HG02938 (cell line): ENCODE results near the gene UBR3.
A peak's percentile ranks its signal among the peaks of the same experiment; 100 is the strongest.

Experiments
- ATAC-seq: cut with Tn5 transposase; IDR thresholded peaks from one replicate; pipeline ENCODE4 v1.9.1; 2021; ENCODE audit warnings: mild to moderate bottlenecking, moderate library complexity; ENCODE audit not compliant: unreplicated experiment

UBR3 gene

DNA sequence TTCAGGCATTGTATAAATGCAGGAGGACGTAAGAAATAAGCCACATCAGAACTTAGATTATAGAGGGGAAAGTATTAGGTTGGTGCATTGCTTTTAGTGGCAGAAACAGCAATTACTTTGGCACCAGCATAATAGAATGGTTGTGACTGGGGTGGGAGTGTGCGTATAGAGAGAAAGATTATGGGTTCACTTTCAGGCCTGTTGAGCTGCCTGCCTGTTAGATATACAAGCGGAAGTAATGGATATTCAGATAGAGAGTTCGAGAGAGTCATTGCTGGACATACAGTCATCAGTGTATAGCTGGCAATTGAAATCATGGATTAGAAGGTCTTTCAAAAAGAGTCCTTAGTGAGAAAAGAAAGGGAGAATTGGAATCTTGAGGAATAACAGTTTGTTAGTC is 211.5 kb downstream of the UBR3 start:
- ATAC-seq = no peak

DNA sequence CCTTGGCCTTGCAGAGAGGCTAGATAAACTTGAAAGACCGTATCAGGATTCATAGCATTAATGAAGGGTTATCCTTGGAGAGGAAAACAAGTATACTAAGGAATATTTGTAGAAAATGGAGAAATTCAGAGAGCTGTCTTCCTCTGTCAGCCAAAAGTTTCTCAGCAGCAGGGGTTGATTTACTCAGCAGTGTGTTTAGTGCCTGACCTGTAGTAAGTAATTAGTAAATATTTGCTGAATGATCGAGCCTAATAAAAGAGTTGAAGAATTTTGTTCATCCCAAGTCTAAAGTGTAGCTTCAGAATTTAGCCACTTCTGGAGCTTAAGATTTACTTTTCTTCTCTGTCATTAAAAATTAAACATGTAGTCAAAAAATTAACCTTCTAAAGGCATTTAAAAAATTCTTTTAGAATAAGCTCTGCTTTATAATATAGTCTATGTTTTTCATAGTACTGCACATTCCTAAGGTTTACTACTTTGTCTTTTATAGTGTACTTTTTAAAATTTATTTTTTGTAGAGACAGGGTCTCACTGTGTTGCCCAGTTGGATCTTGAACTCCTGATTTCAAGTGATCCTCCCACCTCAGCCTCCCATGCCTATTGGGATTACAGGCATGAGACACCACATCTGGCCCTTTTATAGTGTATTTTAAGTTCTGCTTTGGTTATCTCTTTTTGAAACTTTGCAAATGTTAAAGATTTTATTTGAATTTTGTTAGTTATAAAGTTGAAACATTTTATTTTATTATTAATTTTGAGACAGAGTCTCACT is 212.3 kb downstream of the UBR3 start:
- ATAC-seq = no peak

DNA sequence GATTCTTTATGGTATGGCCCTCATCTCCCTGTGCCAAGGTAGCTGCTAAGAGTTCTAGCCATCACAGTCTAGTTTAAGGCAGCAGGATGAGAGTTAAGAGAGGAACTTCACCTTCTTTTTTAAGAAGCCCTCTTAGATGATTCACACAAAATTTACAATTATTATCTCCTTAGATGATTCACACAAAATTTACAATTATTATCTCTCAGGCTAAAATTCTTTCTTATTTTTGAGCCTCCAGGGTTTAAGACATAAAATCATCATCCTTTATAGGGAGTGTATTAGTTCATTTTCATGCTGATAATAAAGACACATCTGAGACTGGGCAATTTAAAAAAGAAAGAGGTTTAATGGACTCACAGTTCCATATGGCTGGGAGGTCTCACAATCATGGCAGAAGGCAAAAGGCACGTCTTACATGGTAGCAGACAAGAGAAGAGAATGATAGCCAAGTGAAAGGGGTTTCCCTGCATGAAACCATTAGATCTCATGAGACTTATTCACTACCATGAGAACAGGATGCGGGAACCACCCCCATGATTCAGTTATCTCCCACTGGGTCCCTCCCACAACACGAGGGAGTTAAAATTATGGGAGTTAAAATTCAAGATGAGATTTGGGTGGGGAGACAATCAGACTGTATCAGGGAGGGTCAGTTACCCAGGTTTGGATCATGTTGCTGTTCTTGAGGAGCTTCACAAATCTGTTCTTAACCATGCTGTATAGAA is 217.7 kb downstream of the UBR3 start:
- ATAC-seq = no peak

DNA sequence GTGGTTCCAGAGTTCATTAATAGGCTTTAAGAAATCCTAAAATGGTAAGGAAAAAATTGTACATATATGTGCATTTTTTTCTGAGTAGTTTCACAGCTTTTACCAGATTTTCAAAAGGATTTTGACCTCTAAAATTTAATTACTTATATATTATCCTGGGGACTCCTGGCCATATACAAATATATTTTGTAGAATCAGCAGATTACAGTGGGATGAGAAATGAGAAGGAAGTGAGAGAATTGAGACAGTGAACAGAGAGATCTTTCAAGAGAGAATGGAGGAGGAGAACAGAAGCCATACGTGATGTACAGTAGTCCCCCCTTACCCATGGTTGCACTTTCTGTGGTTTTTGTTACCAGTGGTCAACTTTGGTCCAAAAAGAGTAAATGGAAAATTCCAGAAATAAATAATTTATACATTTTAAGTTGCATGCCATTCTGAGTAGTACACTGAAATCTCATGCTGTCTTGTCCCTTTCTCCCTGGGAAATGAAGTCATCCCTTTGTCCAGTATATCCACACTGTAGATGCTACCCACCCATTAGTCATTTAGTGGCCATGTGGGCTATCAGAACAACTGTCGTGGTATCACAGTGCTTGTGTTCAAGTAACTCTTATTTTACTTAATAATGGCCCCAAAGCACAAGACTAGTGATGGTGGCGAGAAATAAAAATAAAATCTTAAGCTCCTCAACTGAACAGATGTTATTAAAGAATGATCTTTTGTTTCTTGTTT is 220.2 kb downstream of the UBR3 start:
- ATAC-seq = no peak

DNA sequence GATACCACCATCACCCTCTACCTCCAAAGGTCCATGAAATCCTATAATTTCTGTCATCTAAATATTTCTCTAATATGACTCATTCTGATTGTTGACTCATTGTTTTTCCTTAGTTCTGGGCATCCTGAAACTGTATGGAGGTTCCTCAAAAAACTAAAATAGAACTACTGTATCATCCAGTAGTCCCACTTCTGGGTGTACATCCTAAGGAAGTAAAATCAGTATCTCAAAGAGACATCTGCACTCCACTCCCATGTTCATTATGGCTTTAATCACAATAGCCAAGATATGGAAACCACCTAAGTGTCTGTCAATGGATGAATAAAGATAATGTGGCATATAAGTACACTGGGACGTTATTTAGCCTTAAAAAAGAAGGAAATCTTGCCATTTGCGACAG is 224.9 kb downstream of the UBR3 start:
- no peak for ATAC-seq

DNA sequence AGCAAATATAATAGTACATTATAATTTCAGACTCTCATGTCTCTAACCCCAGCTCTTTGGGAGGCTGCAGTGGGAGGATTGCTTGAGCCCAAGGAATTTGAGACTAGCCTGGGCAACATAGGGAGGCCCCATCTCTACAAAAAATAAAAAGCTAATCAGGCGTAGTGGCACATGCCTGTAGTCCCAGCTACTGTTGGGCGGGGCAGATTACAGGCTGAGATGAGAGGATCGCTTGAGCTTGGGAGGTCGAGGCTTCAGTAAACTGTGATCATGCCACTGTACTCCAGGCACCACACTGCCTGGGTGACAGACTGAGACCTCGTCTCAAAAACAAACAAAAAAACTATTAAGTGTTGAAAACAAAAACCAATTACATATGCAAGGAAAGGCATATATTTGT is 227.7 kb downstream of the UBR3 start:
- no peak for ATAC-seq

DNA sequence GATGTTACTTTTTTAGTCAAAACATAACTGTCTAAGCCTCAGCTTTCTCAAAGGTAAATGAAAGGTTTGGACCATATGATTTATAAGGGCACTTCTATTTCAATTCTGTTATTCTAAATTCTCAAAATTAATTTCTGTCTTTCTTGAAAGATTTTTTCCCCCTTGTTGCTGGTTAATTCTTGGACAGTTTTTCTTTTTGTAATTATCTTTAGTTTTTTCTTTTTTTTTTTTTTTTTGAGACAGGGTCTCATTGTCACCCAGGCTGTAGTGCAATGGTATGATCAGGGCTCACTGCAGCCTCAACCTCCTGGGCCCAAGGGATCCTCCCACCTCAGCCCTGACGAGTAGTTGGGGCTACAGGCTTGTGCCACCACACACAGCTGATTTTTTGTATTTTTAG is 229.6 kb downstream of the UBR3 start:
- ATAC-seq = no peak

DNA sequence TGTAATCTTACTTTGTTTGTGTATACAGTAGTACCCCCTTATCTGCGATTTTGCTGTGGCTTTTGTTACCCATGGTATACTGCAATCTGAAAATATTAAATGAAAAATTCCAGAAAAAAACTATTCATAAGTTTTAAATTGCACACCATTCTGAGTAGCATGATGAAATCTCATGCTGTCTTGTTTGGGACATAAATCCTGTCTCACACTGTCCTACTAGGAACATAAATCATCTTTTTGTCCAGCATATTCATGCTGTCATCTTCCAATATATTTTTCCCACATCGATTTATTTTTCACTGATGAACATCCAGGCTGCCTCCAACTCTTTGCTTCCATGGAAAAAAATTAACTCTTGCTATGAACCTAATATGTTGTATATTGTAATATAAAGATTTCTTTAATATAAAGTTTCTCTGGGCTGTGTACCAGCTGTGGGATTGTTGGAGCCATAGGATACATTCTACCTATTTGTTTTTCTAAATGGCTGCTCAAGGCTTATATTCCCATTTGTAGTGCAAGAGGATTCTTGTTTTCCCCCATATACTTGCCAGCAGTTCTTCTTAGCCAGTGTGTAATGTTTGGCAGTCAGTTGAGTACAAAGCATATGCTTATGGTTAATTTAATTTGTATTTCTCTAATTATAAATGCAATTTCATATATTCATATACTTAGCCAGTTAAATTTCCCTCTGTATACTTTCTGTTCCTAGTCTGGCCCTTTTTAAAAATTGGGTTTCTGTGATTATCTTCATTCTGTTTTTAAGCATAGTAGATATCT is 236.4 kb downstream of the UBR3 start:
- no peak for ATAC-seq

DNA sequence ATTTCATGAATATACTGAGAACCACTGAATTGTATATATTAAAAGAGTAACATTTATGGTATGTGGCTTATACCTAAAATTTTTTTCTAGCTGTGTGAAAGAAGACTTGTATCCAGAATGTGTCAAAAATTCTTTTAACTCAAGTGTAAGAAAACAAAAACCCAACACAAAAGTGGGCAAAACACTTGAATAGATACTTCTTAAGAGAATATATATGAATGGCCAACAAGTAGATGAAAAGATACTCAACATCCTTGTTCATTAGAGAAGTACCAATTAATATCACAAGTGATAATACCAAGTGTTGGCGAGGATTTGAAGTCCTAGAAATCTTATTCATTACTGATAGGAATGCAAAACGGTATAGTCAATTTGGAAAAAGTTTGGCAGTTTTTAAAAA is 243.5 kb downstream of the UBR3 start:
- ATAC-seq = no peak

DNA sequence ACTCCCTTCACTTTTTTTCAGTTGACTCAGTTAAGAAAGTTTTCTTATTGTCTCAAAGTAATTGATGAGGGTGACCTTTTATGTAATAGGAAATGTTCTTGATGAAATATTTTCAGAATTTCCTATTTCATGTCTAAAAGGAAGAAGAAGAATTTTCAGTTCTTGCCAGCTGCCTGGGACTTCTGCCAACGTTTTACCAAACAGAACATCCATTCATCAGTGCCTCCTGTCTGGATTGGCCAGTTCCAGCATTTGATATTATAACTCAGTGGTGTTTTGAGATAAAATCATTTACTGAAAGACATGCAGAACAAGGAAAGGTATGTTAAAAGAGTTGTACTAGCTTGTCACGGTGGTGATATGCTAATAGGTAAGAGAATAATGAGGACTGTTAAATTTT is 246.0 kb downstream of the UBR3 start:
- no peak for ATAC-seq

DNA sequence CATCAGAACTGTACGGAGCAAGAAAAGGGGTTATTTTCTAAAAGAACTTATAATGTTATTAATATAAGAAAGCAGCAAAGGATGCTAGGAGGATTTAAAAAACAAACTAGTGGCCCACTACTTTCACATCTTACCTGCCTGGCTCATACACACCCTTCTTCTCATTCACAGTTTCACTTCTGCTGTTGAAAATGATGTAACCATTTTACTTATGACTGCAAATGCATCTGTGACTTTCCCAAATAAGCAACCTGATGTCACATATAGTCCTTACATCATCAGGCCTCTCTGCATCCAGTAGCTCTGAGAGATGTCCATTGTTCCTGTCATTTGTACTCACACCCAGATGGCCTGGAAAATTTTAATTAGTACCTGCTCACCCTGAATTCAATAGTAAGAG is 248.9 kb downstream of the UBR3 start:
- peak; percentile 72 for ATAC-seq

DNA sequence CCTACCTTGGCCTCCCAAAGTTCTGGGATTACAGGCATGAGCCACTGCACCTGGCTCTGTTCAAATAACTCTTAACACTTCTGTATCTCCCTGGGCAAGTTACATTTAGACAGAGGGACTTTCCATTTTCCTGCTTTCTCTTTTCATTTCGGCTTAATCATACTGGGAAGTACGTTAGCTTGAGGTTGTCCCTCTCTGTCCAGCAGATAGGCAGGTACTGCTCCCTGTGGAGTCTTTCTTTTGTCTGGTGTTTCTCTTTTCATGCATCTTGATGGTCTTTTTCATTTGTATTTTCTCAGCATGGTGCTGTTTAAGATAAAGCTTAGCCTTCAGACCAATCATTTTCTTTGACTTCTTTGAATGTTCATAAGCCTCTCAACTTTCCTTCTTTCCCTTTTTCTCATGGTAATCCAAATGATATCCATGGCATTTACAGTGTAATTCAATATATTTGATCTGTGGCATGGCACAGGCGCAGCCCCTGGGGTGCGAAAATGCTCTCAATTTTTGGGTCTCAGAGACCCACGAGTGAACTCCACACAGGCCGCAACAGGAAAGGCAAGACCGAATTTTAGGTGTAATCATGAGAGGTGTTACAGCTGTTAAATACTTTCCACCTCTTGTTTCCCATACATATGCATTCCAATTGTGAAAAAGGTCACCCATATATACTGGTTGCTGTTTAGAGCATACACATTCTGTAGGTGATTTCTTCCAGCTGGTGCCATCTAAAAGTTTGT is 250.7 kb downstream of the UBR3 start:
- ATAC-seq = no peak

DNA sequence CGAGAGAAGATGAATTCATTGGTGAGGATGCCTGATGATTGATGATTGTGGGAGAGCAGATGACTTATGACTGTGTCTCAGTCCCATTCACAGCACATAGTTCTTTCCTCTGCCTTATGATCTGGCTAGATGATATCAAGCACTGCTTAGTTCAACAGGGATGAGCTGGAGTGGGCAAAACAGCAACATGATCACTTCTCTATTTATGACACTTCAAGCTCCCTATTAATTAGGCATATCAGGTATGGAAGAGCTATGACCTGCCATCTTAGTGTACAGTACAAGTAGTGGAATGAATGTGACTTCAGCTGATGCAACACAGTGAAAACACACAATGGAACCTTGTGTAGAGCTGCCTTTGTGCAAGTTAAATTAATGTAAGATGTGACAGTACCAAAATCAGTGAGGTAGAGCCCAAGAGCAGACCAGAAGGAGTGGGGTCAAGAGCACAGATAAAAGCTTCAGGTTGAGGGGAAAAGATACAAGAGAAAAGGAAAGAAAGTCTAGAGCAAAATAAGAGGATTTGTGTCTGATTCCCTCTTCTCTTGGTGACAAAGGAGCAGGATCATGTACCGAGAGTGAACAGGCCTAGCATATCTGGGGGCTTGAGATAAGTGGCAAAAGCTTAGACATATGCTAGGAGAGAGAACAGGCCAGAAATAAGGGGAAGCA is 257.7 kb downstream of the UBR3 start:
- no peak for ATAC-seq

DNA sequence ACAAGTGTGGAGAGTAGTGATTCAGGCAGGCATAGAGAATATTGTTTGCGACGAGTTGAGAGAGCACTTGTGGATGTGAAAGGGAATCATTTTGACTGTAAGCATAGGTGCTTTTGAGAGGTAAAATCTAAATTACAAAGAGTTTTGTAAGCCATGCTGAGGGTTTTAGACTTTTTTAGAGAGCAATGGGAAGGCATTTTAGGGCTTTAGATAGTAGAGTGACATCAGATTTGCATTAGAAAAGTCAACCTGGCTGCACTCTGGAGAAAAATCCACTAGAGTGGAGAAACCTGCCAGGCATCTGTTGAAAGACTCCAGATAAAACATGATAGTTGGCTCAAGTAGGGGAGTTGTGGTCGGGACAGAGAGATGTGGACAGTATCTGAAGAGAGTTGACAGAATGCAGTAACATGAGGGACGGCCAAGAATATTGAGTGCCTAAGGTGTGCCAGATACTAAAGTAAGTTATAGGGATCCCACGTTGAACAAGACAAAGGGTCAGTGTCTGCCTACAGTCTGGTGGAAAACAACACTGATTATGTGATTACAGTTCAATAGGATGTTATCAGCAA is 258.9 kb downstream of the UBR3 start:
- no peak for ATAC-seq

DNA sequence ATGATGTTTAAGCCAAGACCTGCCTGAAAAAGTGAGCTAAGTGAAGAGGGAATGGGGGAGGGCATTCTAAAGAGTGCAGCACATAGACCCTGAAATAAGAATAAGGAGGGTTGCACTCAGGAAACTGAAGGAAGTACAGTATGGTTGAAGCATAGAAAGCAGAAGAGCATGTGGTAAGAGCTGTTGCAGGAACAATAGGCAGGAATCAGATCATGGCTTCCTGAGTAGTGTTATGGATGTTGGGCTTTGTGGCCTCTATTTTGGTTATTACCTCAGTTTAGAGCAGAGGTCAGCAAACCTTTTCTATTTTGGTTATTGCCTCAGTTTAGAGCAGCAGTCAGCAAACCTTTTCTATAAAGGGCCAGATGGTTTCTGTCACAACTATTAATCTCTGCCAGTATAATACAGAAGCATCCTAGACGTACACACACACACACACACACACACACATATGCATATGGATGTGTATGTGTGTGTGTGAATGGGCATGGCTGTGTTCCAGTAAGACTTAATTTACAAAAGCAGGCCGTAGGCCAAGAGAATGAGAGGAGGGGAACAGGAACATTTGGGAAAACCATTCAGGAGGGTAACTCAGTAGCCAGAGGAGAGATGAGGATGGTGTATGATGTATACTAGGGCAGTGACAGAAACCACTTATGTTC is 259.6 kb downstream of the UBR3 start:
- ATAC-seq = no peak

DNA sequence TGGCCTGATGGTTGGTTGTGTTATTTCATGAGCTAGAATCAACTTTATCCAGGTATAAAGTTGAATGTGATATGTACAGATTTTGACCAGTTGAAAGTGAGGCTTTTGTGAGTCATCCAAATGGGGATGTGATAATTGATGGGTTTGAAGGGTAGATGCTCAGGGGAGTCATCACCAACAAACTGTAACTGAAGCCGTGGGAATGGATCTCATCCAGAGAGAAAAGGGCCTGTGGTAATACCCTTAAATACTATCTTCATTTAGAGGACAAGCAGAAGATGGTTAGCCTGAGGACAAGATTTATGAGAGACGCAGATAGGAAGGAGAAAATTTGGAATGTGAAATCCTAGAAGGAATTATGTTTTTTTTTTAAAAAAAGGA is 260.1 kb downstream of the UBR3 start:
- ATAC-seq = no peak

DNA sequence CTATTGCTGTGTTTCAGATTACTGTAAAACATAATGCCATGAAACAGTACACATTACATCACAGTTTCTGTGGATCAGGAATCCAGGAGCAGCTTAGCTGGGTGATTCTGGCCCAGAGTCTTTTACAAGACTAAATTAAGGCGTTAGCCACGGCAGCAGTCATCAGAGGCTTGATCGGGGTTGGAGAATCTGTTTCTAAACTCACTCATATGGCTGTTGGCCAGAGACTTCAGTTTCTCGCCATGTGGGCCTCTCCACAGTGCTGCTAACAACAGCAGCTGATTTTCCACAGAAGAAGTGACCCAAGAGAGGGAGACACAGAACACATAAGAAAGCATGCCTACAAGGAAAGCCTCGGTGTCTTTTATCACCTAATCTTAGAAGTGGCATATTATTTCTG is 261.5 kb downstream of the UBR3 start:
- ATAC-seq = no peak

DNA sequence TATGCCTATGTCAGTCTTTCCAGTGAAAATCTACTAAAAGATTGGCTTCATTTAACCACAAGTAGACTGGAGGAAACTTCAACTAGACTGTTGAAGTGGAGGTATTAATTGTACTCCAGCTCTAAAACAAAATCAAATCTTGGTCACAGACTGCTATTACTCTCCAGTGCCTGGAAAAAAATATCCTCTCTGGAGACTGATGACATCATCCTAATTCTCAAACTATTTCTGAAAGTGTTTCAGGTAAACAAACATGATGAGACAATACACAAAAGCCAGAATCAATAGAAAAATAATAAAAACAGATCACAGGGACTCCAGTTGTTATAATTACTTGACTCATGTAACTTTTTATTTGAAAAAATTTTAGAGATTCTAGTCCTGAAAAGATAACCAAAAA is 263.0 kb downstream of the UBR3 start:
- ATAC-seq = no peak

DNA sequence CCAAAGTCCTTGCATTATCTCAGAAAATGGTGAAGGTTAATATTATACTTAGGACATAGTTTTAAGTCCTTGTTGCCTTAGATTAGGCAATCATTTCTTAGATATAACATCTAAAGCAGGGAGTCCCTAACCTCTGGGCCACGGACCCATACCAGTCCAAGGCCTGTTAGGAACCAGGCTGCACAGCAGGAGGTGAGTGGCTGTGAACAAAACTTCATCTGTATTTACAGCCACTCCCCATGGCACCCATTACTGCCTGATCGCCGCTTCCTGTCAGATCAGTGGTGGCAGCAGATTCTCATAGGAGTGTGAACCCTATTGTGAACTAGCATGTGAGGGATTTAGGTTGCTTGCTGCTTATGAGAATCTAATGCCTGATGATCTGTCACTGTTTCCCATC is 264.2 kb downstream of the UBR3 start:
- no peak for ATAC-seq
